GM23248 (cell line): ENCODE results near the gene PAK2.

Experiments used
- EZH2 ChIP-seq: fragments of 200-600 bp; sonication (generic); IDR thresholded peaks from 2 replicates; pipeline ENCODE4 v1.6.1; 2018; ENCODE audit warnings: antibody characterized with exemption, mild to moderate bottlenecking; ENCODE audit not compliant: insufficient read depth, poor library complexity, severe bottlenecking
- EZH2phosphoT487 ChIP-seq: fragments of 200-600 bp; sonication (generic); IDR thresholded peaks from 2 replicates; pipeline ENCODE4 v1.6.1; 2018; ENCODE audit warnings: antibody characterized with exemption, moderate library complexity, mild to moderate bottlenecking, low read depth; ENCODE audit not compliant: insufficient read depth

GRCh38 chr3:196804773-196805172, 65.1 kb downstream of the PAK2 start:
- TF ChIP-seq EZH2phosphoT487 (no peak), EZH2 (no peak)
